Endometrium (tissue), 2 donors: ENCODE data around the gene KCNQ4.

Source experiments
- FAIRE-seq: peaks from 2 replicates; lab custom pipeline; 2012; peaks lifted over from hg19 to GRCh38; lab: Jason Lieb, UNC
- donor health status: control.
- donor health status: control.

The KCNQ4 gene

GRCh38 chr1:40783001-40783905 lies at the start of gene KCNQ4:
TSS of gene KCNQ4 (plus strand) at chr1:40783787. CDS start at chr1:40784094, 307 bp downstream.
- no peak for FAIRE-seq

DNA sequence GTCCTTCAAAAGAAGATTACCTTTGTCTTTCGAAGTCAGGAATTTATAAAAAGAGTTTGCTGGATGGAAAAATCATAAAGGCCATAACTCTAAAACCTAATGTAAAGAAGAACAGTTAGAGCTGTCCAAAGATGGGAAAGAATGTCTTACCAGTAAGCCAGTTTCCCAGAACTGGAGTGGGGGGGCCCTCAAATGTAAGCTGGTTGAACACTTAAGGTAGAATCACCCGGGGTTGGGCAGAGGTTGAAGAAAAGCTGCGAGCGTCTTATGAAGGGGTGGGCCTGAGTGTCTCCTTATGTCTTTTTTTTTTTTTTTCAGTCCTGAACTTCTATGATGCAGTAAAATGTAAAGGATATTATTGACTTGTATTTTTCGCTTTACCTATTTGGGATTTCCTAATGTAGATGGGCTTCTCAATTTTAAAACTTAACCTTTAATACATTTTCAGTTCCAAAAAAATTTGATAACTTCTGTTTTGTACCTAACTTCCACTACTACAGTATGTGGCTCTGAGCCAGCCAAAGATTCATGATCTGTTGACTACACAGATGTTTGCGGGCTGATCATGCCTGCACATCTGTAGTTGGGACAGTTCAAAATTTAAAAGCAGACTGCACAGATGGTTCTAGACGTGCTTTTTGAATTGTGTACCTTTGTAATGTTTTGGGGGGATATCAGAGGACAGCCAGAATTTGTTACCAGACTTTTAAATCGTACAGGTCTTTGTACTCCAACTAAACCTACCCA lies 48.5 kb upstream of the KCNQ4 start:
- FAIRE-seq: no peak

DNA sequence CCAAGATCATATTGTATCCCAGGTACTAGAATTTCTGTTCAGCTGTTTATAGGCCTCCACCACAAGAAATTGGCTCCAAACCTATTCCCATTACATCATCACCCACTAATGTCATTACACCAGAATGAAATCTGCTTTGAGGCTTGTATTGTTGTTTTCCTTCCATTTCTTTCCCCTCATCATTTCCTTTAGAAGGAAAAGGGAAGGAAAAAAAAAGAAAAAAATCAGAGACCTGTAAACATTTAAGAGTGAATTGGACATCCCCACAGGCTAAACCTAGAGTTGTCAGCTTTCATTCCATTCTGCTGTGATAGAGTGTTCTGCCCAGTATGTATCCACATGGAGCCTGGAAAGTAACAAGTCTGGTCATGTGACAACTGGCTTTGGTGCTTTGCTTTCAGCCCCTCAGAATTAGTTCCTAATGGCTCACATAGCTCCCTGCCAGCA lies 47.5 kb upstream of the KCNQ4 start:
- no peak for FAIRE-seq

DNA sequence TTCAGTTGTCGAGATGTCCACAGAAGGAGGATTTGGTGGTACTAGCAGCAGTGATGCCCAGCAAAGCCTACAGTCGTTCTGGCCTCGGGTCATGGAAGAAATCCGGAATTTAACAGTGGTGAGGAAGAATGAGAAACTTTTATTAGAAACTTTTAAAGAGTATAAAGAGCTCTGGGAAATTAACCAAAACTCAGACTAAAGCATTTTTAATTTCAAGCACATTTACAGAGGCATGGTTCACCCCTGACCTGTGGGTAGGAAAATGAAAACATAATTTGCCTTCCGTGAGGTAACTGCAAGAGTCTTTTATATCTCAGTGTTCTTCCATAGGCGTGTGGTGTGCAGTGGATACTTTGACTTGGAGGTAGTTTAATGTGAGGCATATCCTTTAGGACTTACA lies 44.8 kb upstream of the KCNQ4 start:
- FAIRE-seq: no peak

DNA sequence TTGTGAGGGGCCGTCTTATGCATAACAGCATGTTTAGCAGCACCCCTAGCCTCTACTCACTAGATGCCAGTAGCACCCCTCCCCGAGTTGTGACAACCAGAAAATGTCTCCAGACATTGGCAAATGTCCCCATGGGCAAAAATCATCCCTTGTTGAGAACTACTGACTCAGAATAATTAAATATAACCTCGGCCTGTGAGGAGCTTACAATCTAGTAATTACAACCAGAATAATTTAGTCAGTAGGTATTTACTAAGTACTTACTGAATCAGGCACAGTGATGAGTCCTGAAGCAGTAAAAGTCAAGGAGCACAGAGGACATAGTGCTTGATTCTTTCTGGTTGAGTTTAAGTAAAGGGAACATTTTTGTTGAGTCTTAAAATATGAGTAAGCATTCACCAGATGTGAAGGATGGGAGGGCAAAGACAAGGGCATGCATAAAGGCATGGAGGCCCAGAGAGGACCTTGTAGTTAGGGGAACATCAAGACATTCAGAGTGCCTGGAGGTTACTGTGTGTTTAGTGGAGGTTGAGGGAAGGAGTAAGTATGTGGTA lies 44.1 kb upstream of the KCNQ4 start:
- no peak for FAIRE-seq

DNA sequence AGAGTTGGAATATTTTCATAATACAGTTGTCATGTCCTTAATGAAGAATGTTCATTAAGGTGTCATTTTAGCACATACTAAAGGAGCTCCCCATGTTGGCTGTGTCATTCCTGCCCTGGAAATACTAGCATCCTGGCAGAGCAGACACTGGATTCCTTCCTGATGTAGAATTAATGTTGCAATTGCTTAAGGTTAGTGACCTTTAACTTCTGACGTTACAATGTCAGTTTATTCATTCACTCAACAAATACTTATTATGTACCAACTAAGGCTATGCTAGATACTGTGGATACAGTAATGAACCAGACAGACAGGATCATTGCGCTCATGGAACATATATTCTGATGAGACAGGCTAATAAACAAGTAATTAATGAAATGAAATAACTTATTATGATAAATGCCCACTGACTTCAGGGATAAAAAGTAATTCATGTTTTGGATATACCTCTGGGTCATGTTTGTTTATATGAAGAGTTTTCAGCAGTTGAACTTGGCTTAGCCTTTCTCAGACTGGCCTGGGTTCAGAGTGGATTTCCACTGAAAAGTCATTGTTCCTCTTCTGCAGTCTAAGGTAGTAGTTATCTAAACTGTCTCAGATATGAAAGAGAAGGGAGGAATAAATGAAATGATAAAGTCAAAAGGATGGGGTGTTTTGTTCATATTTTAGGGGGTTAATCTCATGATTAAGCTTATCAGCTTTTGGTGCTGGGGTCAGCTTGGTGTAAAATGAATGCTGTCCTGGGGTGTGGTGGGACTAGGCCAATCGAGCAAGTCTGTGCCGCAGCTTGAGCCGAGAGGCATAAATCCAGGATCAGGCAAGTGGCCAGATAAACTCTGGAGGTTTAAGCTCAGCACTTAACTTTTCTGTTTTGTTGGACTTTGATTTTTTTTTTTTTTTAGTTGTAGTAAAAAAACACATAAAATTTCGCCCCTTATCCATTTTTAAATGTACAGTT lies 43.3 kb upstream of the KCNQ4 start:
- FAIRE-seq: no peak

GRCh38 chr1:40740997-40741736 lies 42.4 kb upstream of the KCNQ4 start:
- no peak for FAIRE-seq

DNA sequence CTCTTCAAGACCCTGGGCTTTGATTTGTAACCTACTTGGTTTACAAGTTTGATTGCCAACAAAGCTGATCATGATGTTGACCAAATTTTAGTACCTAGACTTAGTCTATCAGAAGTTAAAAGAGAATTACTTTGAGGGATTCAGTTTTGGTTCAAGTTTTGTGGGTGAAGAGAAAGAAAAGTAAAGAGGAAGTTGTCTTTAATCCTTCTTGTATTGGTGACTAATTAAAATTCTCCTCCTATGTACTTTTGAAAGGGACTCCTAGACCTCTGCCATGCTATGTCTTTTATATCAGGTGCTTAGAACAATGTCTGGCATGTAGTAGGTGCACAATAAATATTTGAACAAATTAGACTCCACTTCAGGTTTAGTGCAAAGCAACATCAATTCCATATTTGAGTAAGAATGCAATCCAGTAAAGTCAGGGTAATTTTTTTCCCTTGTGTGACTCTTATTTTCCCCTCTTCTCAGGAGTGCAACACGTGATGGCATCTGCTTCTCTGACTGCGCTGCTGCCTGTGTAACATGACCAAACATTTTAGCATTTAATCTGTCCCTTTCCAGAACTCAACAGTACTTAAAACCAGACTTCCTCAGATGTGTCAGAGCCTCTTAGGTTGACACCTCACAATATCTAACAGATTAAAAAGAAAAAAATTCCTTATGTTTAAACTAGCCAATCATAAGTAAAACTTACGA lies 41.1 kb upstream of the KCNQ4 start:
- no peak for FAIRE-seq

DNA sequence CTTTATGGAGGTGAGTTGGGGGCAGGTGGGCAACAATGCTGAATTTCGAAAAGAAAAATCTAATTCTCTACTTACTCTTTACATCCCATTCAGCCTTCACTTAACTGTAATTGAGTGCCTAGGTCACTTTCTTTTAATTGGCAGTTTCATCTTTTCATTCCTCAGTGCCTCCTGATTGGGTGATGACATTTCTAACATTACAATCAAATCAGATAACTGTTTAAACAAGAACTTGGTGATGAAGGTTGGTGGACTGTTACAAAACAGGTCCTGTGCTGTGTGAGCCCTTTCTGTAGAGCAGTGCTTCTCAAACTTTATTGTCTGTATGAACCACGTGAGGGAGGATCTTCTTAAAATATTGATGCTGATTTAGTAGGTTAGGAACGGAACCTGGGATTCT lies 40.1 kb upstream of the KCNQ4 start:
- FAIRE-seq: no peak

- no peak for FAIRE-seq
These were observed 39.7 kb upstream of the KCNQ4 start for GRCh38 chr1:40743860-40744259.

- no peak for FAIRE-seq
These were observed 38.4 kb upstream of the KCNQ4 start for GRCh38 chr1:40745176-40745575.

DNA sequence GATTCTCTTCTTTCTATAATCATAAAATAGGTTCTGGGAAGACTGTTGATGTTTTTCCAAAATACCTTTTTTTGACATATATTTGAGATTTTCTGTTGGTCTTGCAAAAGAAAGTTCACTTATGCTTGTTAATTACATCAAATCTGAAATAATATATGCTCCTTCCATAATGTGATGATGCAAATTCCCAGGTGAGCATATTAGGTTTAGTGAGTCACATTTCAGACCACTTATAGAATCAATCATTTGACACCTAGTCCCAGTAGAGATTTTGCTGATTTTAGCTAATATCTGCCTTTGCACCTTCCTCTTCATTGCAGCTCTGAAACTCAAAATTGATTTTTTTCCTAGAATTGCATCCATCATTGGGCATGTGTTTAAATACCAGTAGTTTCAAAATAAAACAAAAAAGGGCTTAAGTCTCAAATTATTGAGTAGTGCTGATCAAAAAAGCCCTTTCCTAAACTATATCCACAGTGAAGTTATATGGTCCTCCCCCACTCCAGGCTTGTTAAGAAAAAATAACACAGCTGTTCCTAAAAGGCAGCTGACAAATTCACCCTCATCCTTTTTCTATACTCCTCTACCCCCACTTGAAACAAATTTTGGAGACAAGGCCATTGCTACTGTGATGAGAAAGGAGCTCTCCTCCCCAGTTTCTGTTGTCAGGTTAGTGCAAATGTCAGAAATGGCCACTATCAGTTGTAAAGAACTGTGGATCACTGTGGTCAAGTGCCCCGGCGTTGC lies 37.1 kb upstream of the KCNQ4 start:
- FAIRE-seq: no peak

DNA sequence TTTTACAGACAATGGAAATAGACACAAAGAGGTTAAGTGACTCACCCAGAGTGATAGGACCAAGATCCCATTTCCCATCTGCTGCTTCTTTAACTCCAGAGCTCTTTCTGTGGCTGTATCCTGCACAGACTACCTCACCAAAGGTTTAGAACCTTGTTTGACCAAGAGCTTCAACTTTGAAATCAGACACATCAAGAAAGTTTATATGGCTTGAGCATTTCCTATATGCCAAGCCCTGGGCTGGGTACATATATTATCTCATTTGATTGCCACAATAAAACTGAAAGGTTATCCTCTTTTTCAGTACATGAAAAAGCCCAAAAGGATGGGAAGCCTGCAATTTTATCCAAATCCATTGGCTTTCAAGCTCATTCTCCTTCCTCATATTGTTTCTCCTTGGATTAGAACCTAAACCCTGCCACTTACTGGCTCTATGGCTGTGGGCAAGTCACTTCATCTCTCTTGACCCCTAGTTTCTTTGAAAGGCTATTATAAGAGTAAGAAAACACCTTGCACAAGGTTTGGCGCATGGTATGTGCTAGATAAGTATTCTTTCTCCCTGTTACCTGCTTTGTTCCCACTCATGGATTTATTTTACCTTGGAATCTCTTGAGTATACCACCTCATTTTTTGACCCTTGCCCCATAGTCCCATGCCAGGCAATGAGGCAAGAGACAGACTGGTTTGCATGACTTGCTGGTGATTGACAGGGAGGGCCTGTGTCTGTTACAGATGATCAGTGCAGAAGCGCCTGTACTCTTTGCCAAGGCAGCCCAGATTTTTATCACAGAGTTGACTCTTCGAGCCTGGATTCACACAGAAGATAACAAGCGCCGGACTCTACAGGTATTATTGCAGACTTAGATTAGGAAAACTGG lies 34.5 kb upstream of the KCNQ4 start:
- no peak for FAIRE-seq

GRCh38 chr1:40749817-40750216 lies 33.8 kb upstream of the KCNQ4 start:
- FAIRE-seq: no peak

DNA sequence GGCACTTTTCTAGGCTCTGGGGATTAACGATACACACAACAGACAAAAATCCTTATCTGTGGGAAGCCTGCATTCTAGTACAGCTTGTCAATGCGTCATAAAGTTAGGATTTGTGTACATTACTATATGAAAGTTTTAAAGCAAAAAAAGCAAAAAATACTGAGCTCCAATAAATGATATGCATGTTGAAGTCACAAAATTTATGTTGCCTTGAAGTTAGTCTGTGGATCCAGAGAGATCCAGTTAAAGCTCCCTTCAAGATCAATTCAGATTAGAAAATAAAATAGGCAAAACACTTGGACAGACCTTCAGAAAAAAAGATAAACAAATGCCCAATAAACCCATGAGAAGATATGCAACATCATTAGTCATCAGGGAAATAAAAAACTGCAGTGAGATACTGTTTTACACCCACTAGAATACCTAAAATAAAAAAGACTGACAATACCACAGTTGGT lies 33.1 kb upstream of the KCNQ4 start:
- no peak for FAIRE-seq

GRCh38 chr1:40751802-40752201 lies 31.8 kb upstream of the KCNQ4 start:
- FAIRE-seq: no peak

DNA sequence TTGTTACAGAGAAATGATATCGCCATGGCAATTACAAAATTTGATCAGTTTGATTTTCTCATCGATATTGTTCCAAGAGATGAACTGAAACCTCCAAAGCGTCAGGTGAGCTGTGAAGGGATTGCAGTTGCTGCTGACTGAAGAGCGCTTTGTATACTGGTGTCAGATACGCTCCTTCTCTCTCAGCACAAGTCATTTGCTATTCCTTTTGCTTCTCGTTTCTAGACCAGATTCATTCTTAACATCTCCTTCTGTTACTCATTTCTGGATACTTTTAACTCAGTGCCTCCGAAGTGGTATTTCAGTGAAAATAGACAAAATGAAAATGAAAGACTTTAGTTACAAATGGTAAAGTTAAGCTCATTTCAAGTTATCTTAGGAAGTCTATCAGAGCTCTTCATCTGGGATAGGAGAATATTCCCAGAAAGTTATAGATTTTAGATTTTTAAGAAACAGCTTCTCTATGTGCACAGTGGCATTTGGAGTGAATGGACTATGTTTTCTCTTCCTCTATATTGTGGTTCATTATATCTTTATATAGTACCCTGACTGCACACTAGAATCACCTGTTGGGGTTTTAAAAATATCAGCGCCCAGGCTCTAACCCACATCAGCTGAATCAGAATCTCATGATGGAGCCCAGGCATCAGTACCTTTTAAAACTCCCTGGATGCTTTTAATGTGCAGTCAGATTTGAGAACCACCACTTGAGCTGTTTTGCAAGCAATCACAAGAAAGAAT lies 30.3 kb upstream of the KCNQ4 start:
- no peak for FAIRE-seq

DNA sequence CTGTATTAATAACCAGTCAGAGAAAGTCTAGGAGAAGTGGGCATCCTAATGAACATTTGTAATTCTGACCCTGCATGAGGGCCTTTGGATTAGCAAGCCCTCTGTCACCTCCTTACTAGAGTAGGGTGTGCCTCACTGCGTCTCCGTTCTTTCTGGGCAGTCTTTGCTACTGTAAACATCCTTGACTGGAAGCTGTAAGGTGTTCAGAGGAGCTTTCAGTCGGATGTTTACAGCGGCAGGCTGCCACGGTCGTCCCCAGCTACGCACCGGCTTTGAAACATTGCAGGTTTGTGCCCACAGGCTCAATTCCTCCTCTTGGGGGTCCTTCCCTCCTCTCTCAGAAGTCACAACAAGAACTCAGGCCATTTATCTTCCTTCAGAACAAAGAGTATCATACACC lies 29.4 kb upstream of the KCNQ4 start:
- no peak for FAIRE-seq
